ENCODE results near the gene P2RY12.

DNA sequence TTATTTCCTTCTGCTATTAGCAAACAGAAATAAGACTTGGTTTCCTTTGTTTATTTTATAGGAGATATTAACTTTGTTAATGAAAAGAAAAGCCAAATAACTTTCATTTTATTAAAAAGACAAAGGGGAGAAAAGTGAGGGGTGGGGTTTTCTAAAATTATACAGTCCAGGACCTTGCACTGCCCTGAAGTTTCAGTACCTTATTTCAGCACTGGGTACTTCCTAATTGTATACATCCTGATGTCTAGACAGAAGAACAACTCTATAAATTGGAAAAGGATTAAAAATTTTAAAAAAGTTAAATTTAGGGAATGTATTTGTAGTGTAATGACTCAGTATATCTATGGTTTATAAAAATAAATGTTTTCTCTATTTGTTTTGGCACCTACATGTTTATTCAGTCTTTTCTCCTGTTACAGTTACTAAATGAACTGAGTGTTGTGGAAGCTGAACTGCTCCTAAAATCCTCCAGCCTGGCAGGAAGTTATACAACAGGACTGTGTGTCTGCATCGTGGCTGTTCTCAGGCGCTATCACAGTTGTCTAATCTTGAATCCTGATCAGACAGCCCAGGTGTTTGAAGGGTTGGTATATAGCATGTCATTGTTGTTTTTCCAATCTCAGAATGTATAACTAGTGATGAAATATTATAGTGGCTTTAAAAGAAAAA lies 27.6 kb downstream of the P2RY12 start:
- TF ChIP-seq POLR2AphosphoS5 (IDR thresholded peaks at IDR 0.05), result no peak
- TF ChIP-seq, protein P1, sequence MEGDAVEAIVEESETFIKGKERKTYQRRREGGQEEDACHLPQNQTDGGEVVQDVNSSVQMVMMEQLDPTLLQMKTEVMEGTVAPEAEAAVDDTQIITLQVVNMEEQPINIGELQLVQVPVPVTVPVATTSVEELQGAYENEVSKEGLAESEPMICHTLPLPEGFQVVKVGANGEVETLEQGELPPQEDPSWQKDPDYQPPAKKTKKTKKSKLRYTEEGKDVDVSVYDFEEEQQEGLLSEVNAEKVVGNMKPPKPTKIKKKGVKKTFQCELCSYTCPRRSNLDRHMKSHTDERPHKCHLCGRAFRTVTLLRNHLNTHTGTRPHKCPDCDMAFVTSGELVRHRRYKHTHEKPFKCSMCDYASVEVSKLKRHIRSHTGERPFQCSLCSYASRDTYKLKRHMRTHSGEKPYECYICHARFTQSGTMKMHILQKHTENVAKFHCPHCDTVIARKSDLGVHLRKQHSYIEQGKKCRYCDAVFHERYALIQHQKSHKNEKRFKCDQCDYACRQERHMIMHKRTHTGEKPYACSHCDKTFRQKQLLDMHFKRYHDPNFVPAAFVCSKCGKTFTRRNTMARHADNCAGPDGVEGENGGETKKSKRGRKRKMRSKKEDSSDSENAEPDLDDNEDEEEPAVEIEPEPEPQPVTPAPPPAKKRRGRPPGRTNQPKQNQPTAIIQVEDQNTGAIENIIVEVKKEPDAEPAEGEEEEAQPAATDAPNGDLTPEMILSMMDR (IDR thresholded peaks at IDR 0.05), result no peak
- TF ChIP-seq POLR2A (IDR thresholded peaks at IDR 0.05), result no peak
